HEK293 (cell line): ENCODE results near the gene SMARCB1.

Source experiments
- SALL2 ChIP-seq: fragments of 450-650 bp; formaldehyde crosslinking; IDR thresholded peaks from 2 replicates; pipeline ENCODE4 v1.5.0; 2017; ENCODE audit warnings: missing biosample characterization, mild to moderate bottlenecking, missing genetic modification characterization, borderline replicate concordance
- ZNF670 ChIP-seq: fragments of 450-650 bp; formaldehyde crosslinking; IDR thresholded peaks from 2 replicates; pipeline ENCODE4 v1.5.1; 2016; ENCODE audit warnings: missing biosample characterization, missing genetic modification characterization, low read depth
- TF ChIP-seq, protein P1 (sequence below): fragments of 450-650 bp; formaldehyde crosslinking; IDR thresholded peaks from 2 replicates; pipeline ENCODE4 v1.5.1; 2016; ENCODE audit warnings: missing biosample characterization, missing genetic modification characterization

DNA sequence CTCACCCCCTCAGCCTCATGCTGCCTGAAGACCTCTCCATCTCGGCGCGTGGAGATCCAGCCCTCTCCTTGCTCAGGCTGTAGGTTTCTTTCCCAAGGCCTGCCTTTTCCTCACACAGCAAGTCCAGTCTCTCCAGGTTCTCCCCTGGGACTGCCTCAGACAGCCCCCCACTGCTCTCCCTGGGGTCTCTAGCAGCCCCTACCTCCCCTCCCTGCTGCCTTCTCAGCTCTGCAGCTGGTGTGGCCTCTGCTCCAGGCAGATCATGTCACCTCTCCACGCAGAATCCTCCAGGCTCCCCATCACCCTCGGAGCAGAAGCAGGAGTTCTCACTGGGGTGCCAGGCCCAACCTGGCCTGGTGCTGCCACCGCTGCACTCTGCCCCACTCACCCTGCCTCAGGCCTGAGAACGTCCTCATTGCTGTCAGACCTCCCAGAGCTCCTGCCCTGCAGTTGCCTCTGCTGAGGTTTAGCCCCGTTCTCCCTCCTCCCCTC lies 15.2 kb downstream of the SMARCB1 start:
- TF ChIP-seq ZNF670 (tag by site-specific recombination): no peak
- TF ChIP-seq SALL2 (tag by site-specific recombination): no peak
- TF ChIP-seq, protein P1, sequence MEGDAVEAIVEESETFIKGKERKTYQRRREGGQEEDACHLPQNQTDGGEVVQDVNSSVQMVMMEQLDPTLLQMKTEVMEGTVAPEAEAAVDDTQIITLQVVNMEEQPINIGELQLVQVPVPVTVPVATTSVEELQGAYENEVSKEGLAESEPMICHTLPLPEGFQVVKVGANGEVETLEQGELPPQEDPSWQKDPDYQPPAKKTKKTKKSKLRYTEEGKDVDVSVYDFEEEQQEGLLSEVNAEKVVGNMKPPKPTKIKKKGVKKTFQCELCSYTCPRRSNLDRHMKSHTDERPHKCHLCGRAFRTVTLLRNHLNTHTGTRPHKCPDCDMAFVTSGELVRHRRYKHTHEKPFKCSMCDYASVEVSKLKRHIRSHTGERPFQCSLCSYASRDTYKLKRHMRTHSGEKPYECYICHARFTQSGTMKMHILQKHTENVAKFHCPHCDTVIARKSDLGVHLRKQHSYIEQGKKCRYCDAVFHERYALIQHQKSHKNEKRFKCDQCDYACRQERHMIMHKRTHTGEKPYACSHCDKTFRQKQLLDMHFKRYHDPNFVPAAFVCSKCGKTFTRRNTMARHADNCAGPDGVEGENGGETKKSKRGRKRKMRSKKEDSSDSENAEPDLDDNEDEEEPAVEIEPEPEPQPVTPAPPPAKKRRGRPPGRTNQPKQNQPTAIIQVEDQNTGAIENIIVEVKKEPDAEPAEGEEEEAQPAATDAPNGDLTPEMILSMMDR (tag by site-specific recombination): no peak
